Neuronal stem cell (in vitro differentiated cells): ENCODE results near the gene TAOK1.

Experiments used
- DNase-seq: peaks from one replicate; pipeline ENCODE4 v3.0.0-alpha.2; 2013; ENCODE audit warnings: low spot score
- H2AFZ ChIP-seq: one replicate; pipeline ENCODE4 v1.6.1; 2013; ENCODE audit warnings: mild to moderate bottlenecking, low read length, inconsistent platforms
- H2AK5ac ChIP-seq: 2 replicates; pipeline ENCODE4 v1.6.1; 2013; ENCODE audit warnings: low read depth, mild to moderate bottlenecking, inconsistent platforms, low read length, moderate library complexity, mixed read lengths
- H2BK120ac ChIP-seq: 2 replicates; pipeline ENCODE4 v1.6.1; 2013; ENCODE audit warnings: low read depth, mild to moderate bottlenecking, inconsistent platforms, low read length, moderate library complexity, mixed read lengths
- H2BK12ac ChIP-seq: one replicate; pipeline ENCODE4 v1.6.1; 2013; ENCODE audit warnings: low read length, inconsistent platforms
- H2BK15ac ChIP-seq: 2 replicates; pipeline ENCODE4 v1.6.1; 2013; ENCODE audit warnings: mild to moderate bottlenecking, low read length, inconsistent platforms, mixed read lengths
- H2BK5ac ChIP-seq: one replicate; pipeline ENCODE4 v1.6.1; 2013; ENCODE audit warnings: inconsistent platforms, mild to moderate bottlenecking, low read length, moderate library complexity
- H3K14ac ChIP-seq: one replicate; pipeline ENCODE4 v1.6.1; 2013; ENCODE audit warnings: low read length, inconsistent platforms
- H3K18ac ChIP-seq: 2 replicates; pipeline ENCODE4 v1.6.1; 2013; ENCODE audit warnings: low read length, inconsistent platforms
- H3K23ac ChIP-seq: 2 replicates; pipeline ENCODE4 v1.6.1; 2013; ENCODE audit warnings: low read depth, mild to moderate bottlenecking, mixed read lengths, low read length, inconsistent platforms; ENCODE audit not compliant: poor library complexity
- H3K27ac ChIP-seq: replicated peaks from 3 replicates; pipeline ENCODE4 v1.5.1; 2013; ENCODE audit warnings: low read length, inconsistent platforms
- H3K27me3 ChIP-seq, 3 experiments: 2 replicates each; pipeline ENCODE4 v1.6.1; 2013; ENCODE audit warnings: low read length in 3 of 3, mild to moderate bottlenecking in 2 of 3, inconsistent platforms in 1 of 3, low read depth in 1 of 3, mixed read lengths in 1 of 3, moderate library complexity in 1 of 3; ENCODE audit not compliant: control insufficient read depth in 3 of 3, insufficient read depth in 3 of 3
- H3K36me3 ChIP-seq, 2 donors: replicated peaks in 1 of 2; 2 replicates each; pipeline ENCODE4 v1.6.1; 2013; ENCODE audit warnings: low read length in 2 of 2; ENCODE audit not compliant: control insufficient read depth in 2 of 2, insufficient read depth in 2 of 2
- H3K4ac ChIP-seq: 2 replicates; pipeline ENCODE4 v1.6.1; 2013; ENCODE audit warnings: inconsistent platforms, mild to moderate bottlenecking, low read length, moderate library complexity
- H3K4me1 ChIP-seq, 2 donors: 1 replicate in 1 of 2; 2 replicates in 1 of 2; pipeline ENCODE4 v1.6.1; 2013; ENCODE audit warnings: low read length in 2 of 2, low read depth in 1 of 2; ENCODE audit not compliant: control insufficient read depth in 2 of 2, insufficient read depth in 1 of 2
- H3K4me2 ChIP-seq: one replicate; pipeline ENCODE4 v1.6.1; 2013; ENCODE audit warnings: mild to moderate bottlenecking, low read length, inconsistent platforms; ENCODE audit not compliant: insufficient read depth, poor library complexity, severe bottlenecking
- H3K4me3 ChIP-seq, 2 donors: 2 replicates each; pipeline ENCODE4 v1.5.1; 2013; ENCODE audit warnings: low read length in 2 of 2, mild to moderate bottlenecking in 2 of 2, inconsistent platforms in 1 of 2, moderate library complexity in 1 of 2
- H3K79me1 ChIP-seq: one replicate; pipeline ENCODE4 v1.6.1; 2013; ENCODE audit warnings: low read depth, mild to moderate bottlenecking, inconsistent platforms, low read length, moderate library complexity
- H3K9ac ChIP-seq: one replicate; pipeline ENCODE4 v1.6.1; 2013; ENCODE audit warnings: mild to moderate bottlenecking, low read depth, low read length, inconsistent platforms; ENCODE audit not compliant: poor library complexity
- H3K9me3 ChIP-seq, 2 donors: replicated peaks in 1 of 2; 2 replicates each; pipeline versions ENCODE3 to v1.6.1; 2013; ENCODE audit warnings: low read length in 2 of 2, mild to moderate bottlenecking in 2 of 2, inconsistent platforms in 1 of 2, low read depth in 1 of 2, mixed read lengths in 1 of 2, moderate library complexity in 1 of 2; ENCODE audit not compliant: control insufficient read depth in 2 of 2, insufficient read depth in 1 of 2
- H4K8ac ChIP-seq: one replicate; pipeline ENCODE4 v1.6.1; 2013; ENCODE audit warnings: low read depth, mild to moderate bottlenecking, inconsistent platforms, low read length, moderate library complexity
- H4K91ac ChIP-seq: one replicate; pipeline ENCODE4 v1.6.1; 2013; ENCODE audit warnings: low read length, low read depth, mild to moderate bottlenecking, inconsistent platforms; ENCODE audit not compliant: poor library complexity
- WGBS, 2 donors: extraction: QIAGEN DNeasy Blood & Tissue Kit; methylation state at CpG; one replicate each; pipeline ENCODE4 v1.1.7; 2013; ENCODE audit warnings: missing lambda C conversion rate in 2 of 2, mixed read lengths in 1 of 2; ENCODE audit not compliant: insufficient read length in 2 of 2, insufficient replicate concordance in 1 of 2; ENCODE audit errors: extremely low coverage in 2 of 2; 5-methylcytosine and 5-hydroxymethylcytosine counted together

The TAOK1 gene

GRCh38 chr17:29349409-29349808, 40.8 kb upstream of the TAOK1 start:
- no peak overlapping the region for H3K9ac ChIP-seq
- no peak overlapping the region for H3K23ac ChIP-seq
- WGBS, 2 donors = no CpG with 5 or more reads among the region's 2 CpGs

GRCh38 chr17:29352146-29352545, 38.0 kb upstream of the TAOK1 start:
- no peak overlapping the region for H2AFZ ChIP-seq
- no peak overlapping the region for H3K14ac ChIP-seq
- no peaks in the 10 kb centered on the region for H3K36me3 ChIP-seq
- H2BK5ac ChIP-seq = no peak overlapping the region
- no peak overlapping the region for H3K18ac ChIP-seq
- no peak overlapping the region for H2BK15ac ChIP-seq
- no peak overlapping the region for H3K4me3 ChIP-seq
- H3K27me3 ChIP-seq = no peaks in the 10 kb centered on the region
- H4K91ac ChIP-seq = no peak overlapping the region
- H3K9me3 ChIP-seq = no peaks in the 10 kb centered on the region
- no peak overlapping the region for H2BK120ac ChIP-seq
- no peaks in the 10 kb centered on the region for H3K4me1 ChIP-seq
- no peak for DNase-seq
- H2AK5ac ChIP-seq = no peak overlapping the region
- H3K4ac ChIP-seq = no peak overlapping the region
- H4K8ac ChIP-seq = no peak overlapping the region
- no peak overlapping the region for H3K9ac ChIP-seq
- no peak overlapping the region for H3K4me2 ChIP-seq
- no peak overlapping the region for H3K23ac ChIP-seq
- no peaks in the 10 kb centered on the region for H3K79me1 ChIP-seq
- WGBS, 2 donors = no CpG with 5 or more reads among the region's 2 CpGs
- no peak overlapping the region for H3K27ac ChIP-seq
- H2BK12ac ChIP-seq = no peak overlapping the region

More at GRCh38 chr17:29349409-29349808, 40.8 kb upstream of the TAOK1 start:
- Histone ChIP-seq H3K4me2 (no peak overlapping the region), H3K27me3 (no peaks in the 10 kb centered on the region), H3K36me3 (no peaks in the 10 kb centered on the region), H4K8ac (no peak overlapping the region), H3K4me3 (no peak overlapping the region), H3K18ac (no peak overlapping the region), H3K14ac (no peak overlapping the region), H2BK15ac (no peak overlapping the region), H3K4me1 (no peaks in the 10 kb centered on the region), H2AFZ (no peak overlapping the region), H2BK12ac (no peak overlapping the region), H2BK120ac (no peak overlapping the region), H3K9me3 (no peaks in the 10 kb centered on the region), H3K4ac (no peak overlapping the region), H3K79me1 (no peaks in the 10 kb centered on the region), H4K91ac (no peak overlapping the region), H2AK5ac (no peak overlapping the region), H3K27ac (no peak overlapping the region), H2BK5ac (no peak overlapping the region)
- DNase-seq = no peak

- no peaks in the 10 kb centered on the region for H3K36me3 ChIP-seq
Measured at GRCh38 chr17:29357232-29357631, 32.9 kb upstream of the TAOK1 start.

GRCh38 chr17:29357821-29358232, 32.3 kb upstream of the TAOK1 start:
- H3K14ac ChIP-seq = no peak overlapping the region
- no peaks in the 10 kb centered on the region for H3K9me3 ChIP-seq
- no peaks in the 10 kb centered on the region for H3K79me1 ChIP-seq
- H3K23ac ChIP-seq = no peak overlapping the region
- H3K18ac ChIP-seq = no peak overlapping the region
- no peak overlapping the region for H3K4ac ChIP-seq
- H2BK120ac ChIP-seq = no peak overlapping the region
- H3K27me3 ChIP-seq = no peaks in the 10 kb centered on the region
- no peak overlapping the region for H2AK5ac ChIP-seq
- H2BK15ac ChIP-seq = no peak overlapping the region
- no peak overlapping the region for H4K8ac ChIP-seq
- H3K27ac ChIP-seq = no peak overlapping the region
- no CpG with 5 or more reads among the region's 5 CpGs for WGBS, 2 donors
- H2AFZ ChIP-seq = peak overlapping the region; percentile 18
- H3K4me1 ChIP-seq = no peaks in the 10 kb centered on the region
- no peaks in the 10 kb centered on the region for H3K36me3 ChIP-seq
- no peak overlapping the region for H2BK12ac ChIP-seq
- H3K9ac ChIP-seq = no peak overlapping the region
- no peak overlapping the region for H2BK5ac ChIP-seq
- H3K4me2 ChIP-seq = no peak overlapping the region
- no peak overlapping the region for H4K91ac ChIP-seq
- no peak for DNase-seq
- H3K4me3 ChIP-seq = no peak overlapping the region

More at GRCh38 chr17:29357232-29357631, 32.9 kb upstream of the TAOK1 start:
- H2BK15ac ChIP-seq = no peak overlapping the region
- no peak overlapping the region for H3K27ac ChIP-seq
- no peaks in the 10 kb centered on the region for H3K4me1 ChIP-seq
- no peak overlapping the region for H3K4me2 ChIP-seq
- no peak overlapping the region for H2AFZ ChIP-seq
- H4K91ac ChIP-seq = no peak overlapping the region
- no peaks in the 10 kb centered on the region for H3K27me3 ChIP-seq
- H3K23ac ChIP-seq = no peak overlapping the region
- no peak overlapping the region for H3K4ac ChIP-seq
- H2BK120ac ChIP-seq = no peak overlapping the region
- H2BK12ac ChIP-seq = no peak overlapping the region
- no peak overlapping the region for H2BK5ac ChIP-seq
- no peak overlapping the region for H4K8ac ChIP-seq
- no peak for DNase-seq
- H3K79me1 ChIP-seq = no peaks in the 10 kb centered on the region
- no peak overlapping the region for H3K4me3 ChIP-seq
- no peak overlapping the region for H3K9ac ChIP-seq
- no peak overlapping the region for H2AK5ac ChIP-seq
- no peak overlapping the region for H3K14ac ChIP-seq
- H3K9me3 ChIP-seq = no peaks in the 10 kb centered on the region
- WGBS, 2 donors = no CpG with 5 or more reads among the region's 2 CpGs
- no peak overlapping the region for H3K18ac ChIP-seq
